ENCODE results near the gene PAIP2. TPM values are rescaled to one million over a fixed set of nuclear protein-coding genes. Genes with fewer than 3 reads are reported as not detected.
"Not testable (repeated sequence)": the region's sequence is repeated elsewhere in the genome, so short reads cannot be mapped to it uniquely, and the experiment has no call there.

PAIP2 gene
- total RNA-seq, 1 donor from 2014 or later: 79.7 TPM

- DNase-seq (no peak), ATAC-seq (ENCODE audit: low read depth) (no peak)
- intact Hi-C loops (cut with micrococcal nuclease): no loop called here
- Mint-ChIP-seq H3K36me3 (ENCODE audit: low read depth) (peaks cover 5% of the 10 kb centered on the region), H3K27me3 (no peaks in the 10 kb centered on the region), H3K4me1 (peaks cover 80% of the 10 kb centered on the region), H3K4me3 (peak overlapping the region; percentile 60), H3K9me3 (no peaks in the 10 kb centered on the region), H3K27ac (peak overlapping the region; percentile 95)
- CTCF ChIA-PET: interaction anchor here (1.4 kb wide), 1 partner anchor 43 kb away, joined by 3 read pairs; the partner anchor contains the start of gene PAIP2
- POLR2A ChIA-PET: interaction anchor here (0.8 to 1.2 kb wide), 4 partner anchors 9 to 91 kb away, joined by 3 to 4 read pairs (median 3); partner anchors contain the start of gene PAIP2
- TF ChIP-seq CTCF (IDR thresholded peaks at IDR 0.05): no peak
These were observed 43.0 kb downstream of the PAIP2 start for GRCh38 chr5:139384591-139385051.

DNA sequence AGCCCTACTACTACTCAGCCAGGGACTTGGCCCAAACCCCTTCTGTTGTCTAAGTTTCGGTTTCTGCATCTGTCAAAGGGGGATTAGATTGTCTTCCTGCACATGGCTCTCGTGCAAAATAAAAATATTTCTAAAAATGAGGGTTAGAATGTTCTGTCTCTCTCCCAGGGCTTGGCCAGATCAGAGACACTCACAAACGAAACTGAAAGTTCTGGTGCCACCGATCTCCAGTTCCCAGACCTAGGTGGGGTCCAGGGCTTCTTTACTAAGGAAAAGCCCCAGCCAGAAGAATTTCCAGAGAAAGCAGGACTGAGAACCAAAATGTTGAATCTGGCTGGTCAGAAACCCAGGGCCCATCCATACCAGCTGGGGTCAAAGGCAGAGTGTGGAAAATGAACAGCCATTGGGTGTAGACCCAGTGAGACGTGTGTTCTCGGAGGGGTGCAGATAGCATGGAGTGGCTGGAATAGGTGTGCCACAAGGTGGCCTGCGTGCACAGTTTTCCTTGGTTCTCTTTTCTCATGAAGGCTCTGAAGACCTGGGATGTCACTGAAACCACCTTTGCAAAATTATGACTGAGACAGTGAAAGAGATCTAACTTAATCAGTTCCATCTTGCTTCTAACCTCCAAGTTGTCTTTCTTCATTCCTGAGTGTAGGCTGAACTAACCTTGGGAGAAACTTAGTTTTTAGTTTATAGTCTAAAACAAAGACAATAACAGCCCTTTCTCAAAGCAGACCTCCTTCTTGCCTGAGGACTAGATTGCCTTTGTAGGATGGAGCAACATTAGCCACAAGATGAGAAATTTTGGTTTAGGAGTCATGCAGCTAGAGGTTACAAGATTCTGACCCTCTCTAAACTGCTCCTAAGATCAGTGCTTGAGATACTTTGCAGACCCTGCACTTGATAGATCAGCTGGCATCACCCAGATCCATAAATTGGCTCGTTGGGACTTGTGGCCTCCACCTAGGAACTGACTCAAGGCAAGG lies 43.7 kb downstream of the PAIP2 start:
- H3K27ac Mint-ChIP-seq: peak overlapping the region; percentile 95

GRCh38 chr5:139386050-139386438 lies 44.4 kb downstream of the PAIP2 start:
- POLR2A ChIA-PET: interaction anchor here (0.6 to 1.1 kb wide), 3 partner anchors 8 to 92 kb away, joined by 3 read pairs; partner anchors contain the start of genes MATR3 and SPATA24
- no peak for ATAC-seq (ENCODE audit: low read depth)

More for the DNA sequence above, 43.7 kb downstream of the PAIP2 start:
- ATAC-seq (ENCODE audit: low read depth): no peak
- ChIA-PET POLR2A (interaction anchor here (0.8 kb wide), 2 partner anchors 8 to 19 kb away, joined by 3 to 4 read pairs; partner anchors contain the start of gene SPATA24), CTCF (interaction anchor here (1.4 kb wide), 1 partner anchor 44 kb away, joined by 3 read pairs; the partner anchor contains the start of gene PAIP2)
- H3K4me3 Mint-ChIP-seq: peak overlapping the region; percentile 60
- H3K27me3 Mint-ChIP-seq: no peaks in the 10 kb centered on the region
- TF ChIP-seq CTCF (IDR thresholded peaks at IDR 0.05): no peak
- no peaks in the 10 kb centered on the region for H3K9me3 Mint-ChIP-seq
- peaks cover 5% of the 10 kb centered on the region for H3K36me3 Mint-ChIP-seq (ENCODE audit: low read depth)
- intact Hi-C loops (cut with micrococcal nuclease): loop anchor here (2.0 kb wide), 1 partner anchor 17 kb away; no protein-coding TSS in a partner anchor
- no peak for DNase-seq
- H3K4me1 Mint-ChIP-seq: peaks cover 85% of the 10 kb centered on the region

DNA sequence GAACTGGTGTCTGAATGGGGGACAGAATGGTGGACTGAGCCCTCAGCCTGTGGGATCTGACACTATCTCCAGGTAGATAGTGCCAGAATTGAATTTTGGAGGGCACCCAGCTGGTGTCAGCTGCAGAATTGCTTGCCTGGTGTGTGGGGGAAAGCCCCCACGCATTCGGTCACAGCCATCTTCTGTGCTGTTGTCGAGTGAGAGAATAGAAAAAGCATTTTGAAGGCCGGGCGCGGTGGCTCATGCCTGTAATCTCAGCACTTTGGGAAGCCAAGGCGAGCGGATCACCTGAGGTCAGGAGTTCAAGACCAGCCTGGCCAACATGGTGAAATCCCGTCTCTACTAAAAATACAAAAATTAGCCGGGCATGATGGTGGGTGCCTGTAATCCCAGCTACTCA lies 45.3 kb downstream of the PAIP2 start:
- DNase-seq; H3K36me3 Mint-ChIP-seq (ENCODE audit: low read depth); H3K9me3 Mint-ChIP-seq; ATAC-seq (ENCODE audit: low read depth); H3K27me3 Mint-ChIP-seq: not testable (repeated sequence)
- CTCF ChIA-PET: interaction anchor here (1.1 to 2.4 kb wide), 3 partner anchors 16 to 45 kb away, joined by 3 to 11 read pairs (median 4); partner anchors contain the start of gene PAIP2
- peak overlapping the region; percentile 95 for H3K27ac Mint-ChIP-seq
- H3K4me1 Mint-ChIP-seq: peaks cover 97% of the 10 kb centered on the region
- H3K4me3 Mint-ChIP-seq: peak overlapping the region; percentile 88
- POLR2A ChIA-PET: interaction anchor here (0.6 to 7.5 kb wide), 4 partner anchors 9 to 1294 kb away, joined by 3 to 112 read pairs (median 3); partner anchors contain the start of genes MATR3 and PAIP2
- intact Hi-C loops (cut with micrococcal nuclease): loop anchor here (2.0 kb wide), 1 partner anchor 18 kb away; no protein-coding TSS in a partner anchor

More at GRCh38 chr5:139386050-139386438, 44.4 kb downstream of the PAIP2 start:
- Mint-ChIP-seq H3K36me3 (ENCODE audit: low read depth) (peaks cover 5% of the 10 kb centered on the region), H3K9me3 (no peaks in the 10 kb centered on the region), H3K27ac (peak overlapping the region; percentile 95), H3K27me3 (no peaks in the 10 kb centered on the region), H3K4me3 (no peak overlapping the region), H3K4me1 (peaks cover 90% of the 10 kb centered on the region)
- DNase-seq: no peak
- CTCF ChIA-PET: interaction anchor here (2.4 kb wide), 1 partner anchor 44 kb away, joined by 11 read pairs; the partner anchor contains the start of gene PAIP2
- intact Hi-C loops (cut with micrococcal nuclease): loop anchor here (2.0 kb wide), 1 partner anchor 17 kb away; no protein-coding TSS in a partner anchor
- no peak for TF ChIP-seq CTCF (IDR thresholded peaks at IDR 0.05)

DNA sequence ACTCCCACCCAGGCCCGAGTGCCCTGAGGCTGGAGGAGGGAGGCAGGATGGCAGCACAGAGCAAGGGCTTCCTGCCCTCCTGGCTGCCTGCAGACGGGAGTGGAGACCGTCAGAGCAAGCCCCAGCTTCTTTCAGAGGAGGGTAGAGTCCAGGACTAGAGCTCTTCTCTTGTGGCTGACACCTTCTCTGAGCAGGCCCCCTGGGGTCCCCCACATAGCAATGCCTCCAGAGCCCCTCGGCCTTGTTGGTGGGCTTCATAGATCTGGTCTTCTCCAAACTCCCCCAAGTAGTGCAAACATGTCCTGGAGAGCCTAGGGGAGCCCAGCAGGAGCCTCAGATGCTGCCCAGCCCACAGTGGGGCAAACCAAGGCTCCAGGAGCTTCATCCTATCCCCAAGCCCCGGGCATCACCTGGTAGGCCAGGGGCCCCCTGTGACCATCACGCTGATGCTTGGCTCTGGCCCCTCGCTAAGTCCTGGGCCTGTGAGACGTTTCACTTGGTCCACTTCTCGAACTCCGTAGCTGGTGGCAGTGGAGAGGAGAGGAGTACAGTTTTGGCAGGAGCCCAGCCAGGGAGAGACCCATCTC lies 46.0 kb downstream of the PAIP2 start:
- TF ChIP-seq CTCF (IDR thresholded peaks at IDR 0.05): no peak
- CTCF ChIA-PET: interaction anchor here (1.1 to 2.4 kb wide), 3 partner anchors 15 to 46 kb away, joined by 3 to 11 read pairs (median 4); partner anchors contain the start of gene PAIP2
- H3K27me3 Mint-ChIP-seq: no peaks in the 10 kb centered on the region
- H3K4me1 Mint-ChIP-seq: peaks cover 89% of the 10 kb centered on the region
- POLR2A ChIA-PET: interaction anchor here (0.9 to 7.5 kb wide), 9 partner anchors 41 to 1293 kb away, joined by 3 to 112 read pairs (median 4); partner anchors contain the start of genes MATR3 and PAIP2
- no peaks in the 10 kb centered on the region for H3K9me3 Mint-ChIP-seq
- DNase-seq (no peak), ATAC-seq (ENCODE audit: low read depth) (no peak)
- peaks cover 6% of the 10 kb centered on the region for H3K36me3 Mint-ChIP-seq (ENCODE audit: low read depth)
- peak overlapping the region; percentile 95 for H3K27ac Mint-ChIP-seq
- peak overlapping the region; percentile 88 for H3K4me3 Mint-ChIP-seq
- intact Hi-C loops (cut with micrococcal nuclease): loop anchor here (2.0 kb wide), 1 partner anchor 19 kb away; no protein-coding TSS in a partner anchor

All from activated B cell treated with CpG ODN at 0.5 μM for 24 hours (primary cell).